ENCODE data around the gene MAP10. TPM values are rescaled to one million over a fixed set of nuclear protein-coding genes. Genes with fewer than 3 reads are reported as not detected.
A peak's percentile ranks its signal among the peaks of the same experiment; 100 is the strongest.

Gene MAP10
- total and polyA plus RNA-seq, 9 donors = 1.9 to 4.6 (median 2.4) TPM

GRCh38 chr1:232797856-232798510 is 7.2 kb upstream of the MAP10 start:
- no peaks in the 10 kb centered on the region for H3K27me3 ChIP-seq
- H3K4me3 ChIP-seq = no peak overlapping the region
- H3K36me3 ChIP-seq = no peaks in the 10 kb centered on the region
- TF ChIP-seq EP300 (IDR thresholded peaks at IDR 0.05) (no peak), POLR2A (IDR thresholded peaks at IDR 0.05) (no peak), CTCF (IDR thresholded peaks at IDR 0.05) (no peak)
- intact Hi-C loops (cut with DNase I) = no loop called here
- H3K9me3 ChIP-seq = no peaks in the 10 kb centered on the region
- 19 to 28% (median 23%) methylated on average over 6 of the region's 6 CpGs for WGBS, 3 donors
- H3K27ac ChIP-seq = no peak overlapping the region
- DNase-seq = no peak
- H3K4me1 ChIP-seq (ENCODE audit: insufficient read depth) = peaks cover 2% of the 10 kb centered on the region

- 91 to 98% (median 92%) methylated on average over 2 of the region's 2 CpGs for WGBS, 3 donors
- H3K4me3 ChIP-seq = no peak overlapping the region
These were observed 6.3 kb upstream of the MAP10 start for GRCh38 chr1:232798920-232799319.

GRCh38 chr1:232806186-232806510 is 932 bp downstream of the MAP10 start:
- peak overlapping the region; percentile 89 for H3K4me3 ChIP-seq
- no peaks in the 10 kb centered on the region for H3K36me3 ChIP-seq
- TF ChIP-seq EP300 (IDR thresholded peaks at IDR 0.05) (no peak), POLR2A (IDR thresholded peaks at IDR 0.05) (no peak), CTCF (IDR thresholded peaks at IDR 0.05) (no peak)
- DNase-seq = no peak
- 81 to 85% (median 83%) methylated on average over 3 of the region's 3 CpGs for WGBS, 3 donors
- H3K4me1 ChIP-seq (ENCODE audit: insufficient read depth) = peaks cover 4% of the 10 kb centered on the region
- no peaks in the 10 kb centered on the region for H3K27me3 ChIP-seq
- H3K9me3 ChIP-seq = no peaks in the 10 kb centered on the region
- H3K27ac ChIP-seq = peak overlapping the region in 1 of 2 donors; percentile 48
- intact Hi-C loops (cut with DNase I) = no loop called here

More at GRCh38 chr1:232798920-232799319, 6.3 kb upstream of the MAP10 start:
- H3K36me3 ChIP-seq = no peaks in the 10 kb centered on the region
- intact Hi-C loops (cut with DNase I) = no loop called here
- no peaks in the 10 kb centered on the region for H3K9me3 ChIP-seq
- no peak overlapping the region for H3K27ac ChIP-seq
- no peaks in the 10 kb centered on the region for H3K27me3 ChIP-seq
- TF ChIP-seq POLR2A (IDR thresholded peaks at IDR 0.05) (no peak), CTCF (IDR thresholded peaks at IDR 0.05) (no peak), EP300 (IDR thresholded peaks at IDR 0.05) (no peak)
- peaks cover under 1% of the 10 kb centered on the region for H3K4me1 ChIP-seq (ENCODE audit: insufficient read depth)
- no peak for DNase-seq

GRCh38 chr1:232810856-232811255 is 5.6 kb downstream of the MAP10 start:
- intact Hi-C loops (cut with DNase I) = no loop called here
- H3K36me3 ChIP-seq = no peaks in the 10 kb centered on the region
- WGBS, 3 donors = 7 to 18% (median 17%) methylated on average over 2 of the region's 2 CpGs

More at GRCh38 chr1:232810856-232811255, 5.6 kb downstream of the MAP10 start:
- peaks cover under 1% of the 10 kb centered on the region for H3K4me1 ChIP-seq (ENCODE audit: insufficient read depth)
- H3K27me3 ChIP-seq = no peaks in the 10 kb centered on the region
- DNase-seq = no peak
- H3K27ac ChIP-seq = no peak overlapping the region
- no peak overlapping the region for H3K4me3 ChIP-seq
- TF ChIP-seq CTCF (IDR thresholded peaks at IDR 0.05) (no peak), POLR2A (IDR thresholded peaks at IDR 0.05) (no peak), EP300 (IDR thresholded peaks at IDR 0.05) (no peak)
- no peaks in the 10 kb centered on the region for H3K9me3 ChIP-seq

All from ovary (tissue), 9 donors.